Stimulated activated CD8-positive, alpha-beta memory T cell treated with anti-CD3 and anti-CD28 coated beads, Interleukin-4, amount 100 ng/mL, for 4 hours (primary cell): ENCODE results near the gene LIMA1.
"Not testable (repeated sequence)": the region's sequence is repeated elsewhere in the genome, so short reads cannot be mapped to it uniquely, and the experiment has no call there.

Experiments
- DNase-seq, 2 donors: peaks; one replicate each; pipeline ENCODE4 v3.0.0-alpha.2; 2020; ENCODE audit warnings: low read depth in 2 of 2, low spot score in 1 of 2

Gene LIMA1

GRCh38 chr12:50287271-50287670 lies 4.0 kb upstream of the LIMA1 start:
- no peak for DNase-seq

- DNase-seq: no peak
Observed at GRCh38 chr12:50285253-50285652, 1.9 kb upstream of the LIMA1 start.

GRCh38 chr12:50282721-50283228 lies 545 bp downstream of the LIMA1 start:
- no peak for DNase-seq

GRCh38 chr12:50279501-50279900 lies 3.8 kb downstream of the LIMA1 start:
- no peak for DNase-seq

GRCh38 chr12:50276912-50277671 lies 6.2 kb downstream of the LIMA1 start:
- no peak for DNase-seq

- no peak for DNase-seq
Observed at GRCh38 chr12:50276068-50276467, 7.3 kb downstream of the LIMA1 start.

- no peak for DNase-seq
Observed at GRCh38 chr12:50275556-50275955, 7.8 kb downstream of the LIMA1 start.

GRCh38 chr12:50275127-50275526 lies 8.2 kb downstream of the LIMA1 start:
- DNase-seq: not testable (repeated sequence)

- DNase-seq: no peak
Observed at GRCh38 chr12:50271724-50272247, 11.5 kb downstream of the LIMA1 start.

GRCh38 chr12:50268482-50268881 lies 14.8 kb downstream of the LIMA1 start:
- no peak for DNase-seq

GRCh38 chr12:50265770-50266524 lies 17.4 kb downstream of the LIMA1 start:
- DNase-seq: no peak

- DNase-seq: no peak
Observed at GRCh38 chr12:50263832-50264231, 19.5 kb downstream of the LIMA1 start.

GRCh38 chr12:50261654-50262053 lies 21.7 kb downstream of the LIMA1 start:
- no peak for DNase-seq

GRCh38 chr12:50258167-50258551 lies 25.2 kb downstream of the LIMA1 start:
- DNase-seq: no peak

GRCh38 chr12:50257236-50258166 lies 25.8 kb downstream of the LIMA1 start:
- no peak for DNase-seq

- no peak for DNase-seq
Observed at GRCh38 chr12:50256761-50257160, 26.6 kb downstream of the LIMA1 start.

- no peak for DNase-seq
Observed at GRCh38 chr12:50252977-50253602, 30.2 kb downstream of the LIMA1 start.

- no peak for DNase-seq
Observed at GRCh38 chr12:50251619-50252252, 31.6 kb downstream of the LIMA1 start.

GRCh38 chr12:50249464-50250182 lies 33.7 kb downstream of the LIMA1 start:
- DNase-seq: no peak
